HG03571 (cell line): ENCODE results near the gene TRIM8.
"Not testable (repeated sequence)": the region's sequence is repeated elsewhere in the genome, so short reads cannot be mapped to it uniquely, and the experiment has no call there.

ENCODE experiments used
- ATAC-seq: cut with Tn5 transposase; IDR thresholded peaks from one replicate; pipeline ENCODE4 v1.9.1; 2021; ENCODE audit not compliant: unreplicated experiment

The TRIM8 gene

GRCh38 chr10:102648889-102649796 is 4.9 kb downstream of the TRIM8 start:
- no peak for ATAC-seq

- ATAC-seq = no peak
These were observed 5.7 kb downstream of the TRIM8 start for GRCh38 chr10:102649797-102650654.

- ATAC-seq = no peak
These were observed 6.6 kb downstream of the TRIM8 start for GRCh38 chr10:102650655-102651454.

- no peak for ATAC-seq
These were observed 7.3 kb downstream of the TRIM8 start for GRCh38 chr10:102651455-102652169.

- ATAC-seq = peak; percentile 37
These were observed 8.1 kb downstream of the TRIM8 start for GRCh38 chr10:102652170-102652916.

- no peak for ATAC-seq
These were observed 8.8 kb downstream of the TRIM8 start for GRCh38 chr10:102653060-102653459.

- no peak for ATAC-seq
These were observed 10.3 kb downstream of the TRIM8 start for GRCh38 chr10:102654566-102654965.

GRCh38 chr10:102654969-102655368 is 10.7 kb downstream of the TRIM8 start:
- ATAC-seq = no peak

- ATAC-seq = no peak
These were observed 11.7 kb downstream of the TRIM8 start for GRCh38 chr10:102656026-102656425.

- no peak for ATAC-seq
These were observed 12.6 kb downstream of the TRIM8 start for GRCh38 chr10:102656791-102657371.

- ATAC-seq = no peak
These were observed 13.2 kb downstream of the TRIM8 start for GRCh38 chr10:102657451-102657850.

GRCh38 chr10:102657984-102658724 is 13.9 kb downstream of the TRIM8 start:
- no peak for ATAC-seq

- no peak for ATAC-seq
These were observed 14.5 kb downstream of the TRIM8 start for GRCh38 chr10:102658802-102659201.

- peak; percentile 72 for ATAC-seq
These were observed 16.8 kb downstream of the TRIM8 start for GRCh38 chr10:102660888-102661657.

- no peak for ATAC-seq
These were observed 17.4 kb downstream of the TRIM8 start for GRCh38 chr10:102661658-102662028.

- ATAC-seq = no peak
These were observed 21.7 kb downstream of the TRIM8 start for GRCh38 chr10:102665904-102666509.

GRCh38 chr10:102667411-102667810 is 23.1 kb downstream of the TRIM8 start:
- not testable (repeated sequence) for ATAC-seq
